Prostate gland (tissue), 2 donors: Measurements from ENCODE around the gene OR3A2.
"Not testable (repeated sequence)": the region's sequence is repeated elsewhere in the genome, so short reads cannot be mapped to it uniquely, and the experiment has no call there.

Source experiments
- CTCF ChIP-seq, 4 experiments: fragments of 200-600 bp in 2 of 4; fragments of 450-650 bp in 2 of 4; sonication (generic) in 2 of 4; IDR thresholded peaks; 1 replicate in 3 of 4; 2 replicates in 1 of 4; pipeline ENCODE4 v1.5.1; 2016 to 2019; ENCODE audit warnings: antibody characterized with exemption in 4 of 4, mild to moderate bottlenecking in 2 of 4, moderate library complexity in 2 of 4
- POLR2A ChIP-seq: fragments of 450-650 bp; IDR thresholded peaks from one replicate; pipeline ENCODE4 v1.6.1; 2016; ENCODE audit warnings: antibody characterized with exemption, mild to moderate bottlenecking
- POLR2AphosphoS5 ChIP-seq: sonication (generic); formaldehyde crosslinking; IDR thresholded peaks from one replicate; pipeline ENCODE4 v1.6.1; 2017; ENCODE audit warnings: antibody characterized with exemption

DNA sequence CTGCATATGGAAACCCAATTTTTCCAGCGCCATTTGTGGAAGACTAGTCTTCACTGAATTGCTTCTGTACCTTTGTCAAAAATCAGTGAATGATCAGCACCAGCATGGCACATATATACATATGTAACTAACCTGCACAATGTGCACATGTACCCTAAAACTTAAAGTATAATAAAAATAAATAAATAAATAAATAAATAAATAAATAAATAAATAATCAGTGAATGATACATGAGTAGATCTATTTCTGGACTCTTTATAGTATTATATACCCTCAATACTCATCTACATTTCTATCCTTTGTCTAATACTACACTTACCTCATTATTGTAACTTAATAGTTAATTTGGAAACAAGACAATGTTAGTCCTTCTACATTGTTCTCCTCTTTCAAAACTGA is 17.7 kb upstream of the OR3A2 start:
- TF ChIP-seq CTCF (IDR thresholded peaks at IDR 0.05); POLR2A; POLR2AphosphoS5: not testable (repeated sequence)
